Measurements from ENCODE around the gene NRDE2. TPM values are rescaled to one million over a fixed set of nuclear protein-coding genes. Genes with fewer than 3 reads are reported as not detected.

The NRDE2 gene
- polyA plus RNA-seq, 1 donor from 2014 or later, result 9.5 TPM

DNA sequence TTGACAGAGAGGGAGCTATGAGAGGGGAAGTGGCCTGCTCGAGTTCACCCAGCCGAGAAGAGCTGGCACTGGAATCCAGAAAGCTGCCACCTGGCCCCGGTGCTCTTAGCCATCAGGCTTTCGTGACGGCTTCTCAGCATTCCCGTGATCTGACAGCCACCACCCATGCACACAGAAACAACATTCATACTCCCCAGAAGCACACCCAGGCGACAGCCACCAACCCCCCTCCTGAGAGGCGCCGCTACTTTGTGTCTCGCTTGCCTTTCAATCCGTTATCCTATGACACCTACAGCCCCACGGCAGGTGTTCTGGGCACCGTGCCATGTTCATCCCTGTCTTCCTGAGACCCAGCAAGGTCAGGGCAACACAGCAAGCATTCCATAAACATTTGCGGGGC, 44.0 kb downstream of the NRDE2 start:
- Histone ChIP-seq H3K27ac (ENCODE audit: low read length) (no peak overlapping the region), H3K9me3 (ENCODE audit: low read length) (no peaks in the 10 kb centered on the region), H3K36me3 (ENCODE audit: insufficient read depth, low read length) (no peaks in the 10 kb centered on the region), H3K9ac (ENCODE audit: low read length) (no peak overlapping the region), H3F3A (ENCODE audit: insufficient read depth, low read length, poor library complexity, severe bottlenecking) (no peaks in the 10 kb centered on the region), H4K20me1 (ENCODE audit: insufficient read depth) (no peaks in the 10 kb centered on the region), H3K4me3 (ENCODE audit: low read length) (no peak overlapping the region), H3K4me2 (ENCODE audit: low read length) (no peak overlapping the region), H3K79me2 (replicated peaks; ENCODE audit: insufficient read depth, low read length) (no peaks in the 10 kb centered on the region), H2AFZ (ENCODE audit: low read depth, low read length) (no peak overlapping the region), H3K9me2 (ENCODE audit: insufficient read depth, low read length) (no peaks in the 10 kb centered on the region), H3K27me3 (ENCODE audit: insufficient read depth, low read depth, low read length) (no peaks in the 10 kb centered on the region)
- no peak for TF ChIP-seq RAD21 (conservative IDR thresholded peaks at IDR 0.05)
- no peak for TF ChIP-seq SMC3 (conservative IDR thresholded peaks at IDR 0.05; ENCODE audit: poor library complexity)
- no peak for TF ChIP-seq EZH2 (IDR thresholded peaks at IDR 0.05; ENCODE audit: borderline replicate concordance, insufficient read depth, low read length, poor library complexity, severe bottlenecking)
- TF ChIP-seq, protein P1, sequence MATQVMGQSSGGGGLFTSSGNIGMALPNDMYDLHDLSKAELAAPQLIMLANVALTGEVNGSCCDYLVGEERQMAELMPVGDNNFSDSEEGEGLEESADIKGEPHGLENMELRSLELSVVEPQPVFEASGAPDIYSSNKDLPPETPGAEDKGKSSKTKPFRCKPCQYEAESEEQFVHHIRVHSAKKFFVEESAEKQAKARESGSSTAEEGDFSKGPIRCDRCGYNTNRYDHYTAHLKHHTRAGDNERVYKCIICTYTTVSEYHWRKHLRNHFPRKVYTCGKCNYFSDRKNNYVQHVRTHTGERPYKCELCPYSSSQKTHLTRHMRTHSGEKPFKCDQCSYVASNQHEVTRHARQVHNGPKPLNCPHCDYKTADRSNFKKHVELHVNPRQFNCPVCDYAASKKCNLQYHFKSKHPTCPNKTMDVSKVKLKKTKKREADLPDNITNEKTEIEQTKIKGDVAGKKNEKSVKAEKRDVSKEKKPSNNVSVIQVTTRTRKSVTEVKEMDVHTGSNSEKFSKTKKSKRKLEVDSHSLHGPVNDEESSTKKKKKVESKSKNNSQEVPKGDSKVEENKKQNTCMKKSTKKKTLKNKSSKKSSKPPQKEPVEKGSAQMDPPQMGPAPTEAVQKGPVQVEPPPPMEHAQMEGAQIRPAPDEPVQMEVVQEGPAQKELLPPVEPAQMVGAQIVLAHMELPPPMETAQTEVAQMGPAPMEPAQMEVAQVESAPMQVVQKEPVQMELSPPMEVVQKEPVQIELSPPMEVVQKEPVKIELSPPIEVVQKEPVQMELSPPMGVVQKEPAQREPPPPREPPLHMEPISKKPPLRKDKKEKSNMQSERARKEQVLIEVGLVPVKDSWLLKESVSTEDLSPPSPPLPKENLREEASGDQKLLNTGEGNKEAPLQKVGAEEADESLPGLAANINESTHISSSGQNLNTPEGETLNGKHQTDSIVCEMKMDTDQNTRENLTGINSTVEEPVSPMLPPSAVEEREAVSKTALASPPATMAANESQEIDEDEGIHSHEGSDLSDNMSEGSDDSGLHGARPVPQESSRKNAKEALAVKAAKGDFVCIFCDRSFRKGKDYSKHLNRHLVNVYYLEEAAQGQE (IDR thresholded peaks at IDR 0.05; ENCODE audit: borderline replicate concordance), result no peak
- no peak for TF ChIP-seq CTCF (IDR thresholded peaks at IDR 0.05; ENCODE audit: poor library complexity, severe bottlenecking)
- no peak for TF ChIP-seq EP300 (conservative IDR thresholded peaks at IDR 0.05; ENCODE audit: poor library complexity, severe bottlenecking)
- TF ChIP-seq MXI1 (conservative IDR thresholded peaks at IDR 0.05; ENCODE audit: poor library complexity, severe bottlenecking), result no peak
- TF ChIP-seq TAF1 (IDR thresholded peaks at IDR 0.05; ENCODE audit: low read depth), result no peak
- TF ChIP-seq POLR2AphosphoS5 (IDR thresholded peaks at IDR 0.05), result no peak

DNA sequence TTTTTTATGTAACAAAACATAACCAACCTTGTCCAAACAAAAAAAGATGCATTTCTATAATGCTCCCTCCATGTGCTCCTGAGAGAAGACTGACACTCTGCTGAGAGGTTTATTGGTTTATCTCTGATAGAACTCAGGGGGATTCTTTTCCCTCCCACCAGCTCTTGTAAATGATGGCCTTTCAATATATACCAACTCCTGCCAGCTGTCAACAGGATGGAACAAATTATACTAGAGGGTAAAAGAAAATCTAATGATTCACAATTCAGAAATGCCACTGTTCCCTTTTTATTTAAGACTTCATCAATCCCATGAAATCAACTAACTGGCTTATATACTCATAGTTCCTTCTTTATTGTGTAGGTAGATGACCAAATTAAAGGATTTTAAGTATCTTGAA, 50.0 kb downstream of the NRDE2 start:
- no peaks in the 10 kb centered on the region for H3K79me2 ChIP-seq (replicated peaks; ENCODE audit: insufficient read depth, low read length)
- H3K9ac ChIP-seq (ENCODE audit: low read length), result no peak overlapping the region
- TF ChIP-seq SMC3 (conservative IDR thresholded peaks at IDR 0.05; ENCODE audit: poor library complexity) (no peak), EP300 (conservative IDR thresholded peaks at IDR 0.05; ENCODE audit: poor library complexity, severe bottlenecking) (no peak), MXI1 (conservative IDR thresholded peaks at IDR 0.05; ENCODE audit: poor library complexity, severe bottlenecking) (no peak), RAD21 (conservative IDR thresholded peaks at IDR 0.05) (no peak)
- TF ChIP-seq, protein P1 (IDR thresholded peaks at IDR 0.05; ENCODE audit: borderline replicate concordance), result no peak
- H3K27me3 ChIP-seq (ENCODE audit: insufficient read depth, low read depth, low read length), result no peaks in the 10 kb centered on the region
- no peaks in the 10 kb centered on the region for H3K36me3 ChIP-seq (ENCODE audit: insufficient read depth, low read length)
- no peaks in the 10 kb centered on the region for H3K9me2 ChIP-seq (ENCODE audit: insufficient read depth, low read length)
- no peaks in the 10 kb centered on the region for H4K20me1 ChIP-seq (ENCODE audit: insufficient read depth)
- no peak overlapping the region for H3K4me2 ChIP-seq (ENCODE audit: low read length)
- H2AFZ ChIP-seq (ENCODE audit: low read depth, low read length), result no peak overlapping the region
- H3K4me3 ChIP-seq (ENCODE audit: low read length), result no peak overlapping the region
- H3K9me3 ChIP-seq (ENCODE audit: low read length), result no peaks in the 10 kb centered on the region
- H3F3A ChIP-seq (ENCODE audit: insufficient read depth, low read length, poor library complexity, severe bottlenecking), result no peaks in the 10 kb centered on the region
- no peak overlapping the region for H3K27ac ChIP-seq (ENCODE audit: low read length)

Data from neural cell (in vitro differentiated cells).